8988T (cell line): ENCODE measurements around the gene STUB1.

Source experiments
- DNase-seq: peaks from one replicate; pipeline ENCODE4 v3.0.0; 2011

STUB1 gene

GRCh38 chr16:645852-646678 lies 34.1 kb upstream of the STUB1 start:
- no peak for DNase-seq

GRCh38 chr16:646679-647172 lies 33.5 kb upstream of the STUB1 start:
- DNase-seq, result no peak

GRCh38 chr16:647173-647902 lies 32.9 kb upstream of the STUB1 start:
- no peak for DNase-seq

- DNase-seq, result no peak
Measured at GRCh38 chr16:648071-648780, 32.0 kb upstream of the STUB1 start.

GRCh38 chr16:648781-649589 lies 31.2 kb upstream of the STUB1 start, which contains the start of gene WDR90:
WDR90 (plus strand) TSS chr16:649365; CDS start chr16:649417, 52 bp downstream.
- no peak for DNase-seq

GRCh38 chr16:649631-650030 lies 30.6 kb upstream of the STUB1 start:
- DNase-seq, result no peak

- DNase-seq, result no peak
Measured at GRCh38 chr16:651844-652243, 28.4 kb upstream of the STUB1 start.

- no peak for DNase-seq
Measured at GRCh38 chr16:652454-653305, 27.5 kb upstream of the STUB1 start.

GRCh38 chr16:654034-654433 lies 26.2 kb upstream of the STUB1 start:
- DNase-seq, result no peak

GRCh38 chr16:657487-657886 lies 22.7 kb upstream of the STUB1 start:
- no peak for DNase-seq

- DNase-seq, result no peak
Measured at GRCh38 chr16:658679-659571, 21.3 kb upstream of the STUB1 start.

- DNase-seq, result no peak
Measured at GRCh38 chr16:659618-660017, 20.6 kb upstream of the STUB1 start.

- no peak for DNase-seq
Measured at GRCh38 chr16:660132-660458, 20.1 kb upstream of the STUB1 start.

GRCh38 chr16:660459-661183 lies 19.6 kb upstream of the STUB1 start:
- DNase-seq, result peak; percentile 85

GRCh38 chr16:661184-661821 lies 18.9 kb upstream of the STUB1 start:
- DNase-seq, result no peak

- no peak for DNase-seq
Measured at GRCh38 chr16:662095-662494, 18.1 kb upstream of the STUB1 start.

GRCh38 chr16:662597-662996 lies 17.6 kb upstream of the STUB1 start:
- no peak for DNase-seq

GRCh38 chr16:666572-666971 lies 13.6 kb upstream of the STUB1 start:
- no peak for DNase-seq

- no peak for DNase-seq
Measured at GRCh38 chr16:667113-667779, 13.0 kb upstream of the STUB1 start.
